ENCODE results near the gene AHRR. TPM values are rescaled to one million over a fixed set of nuclear protein-coding genes. Genes with fewer than 3 reads are reported as not detected.

Gene AHRR
- total and polyA plus RNA-seq, 12 donors: 0.07 to 1.2 (median 0.33) TPM; not detected in 2

DNA sequence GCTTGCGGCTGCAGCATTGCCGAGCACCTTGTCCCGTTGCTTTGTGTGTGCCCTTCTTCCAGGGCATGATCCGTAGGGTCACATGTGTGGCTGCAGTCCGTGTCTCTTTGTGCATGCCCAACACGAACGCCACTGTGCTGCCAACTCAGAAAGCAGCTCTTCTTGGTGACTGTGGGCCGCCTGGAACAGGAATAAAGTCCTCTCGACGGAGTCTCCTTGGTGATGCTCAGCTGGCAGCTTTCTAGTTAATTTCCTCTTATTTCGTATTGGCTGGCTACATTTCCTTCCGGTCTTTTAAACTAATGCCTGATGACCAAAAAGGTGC is 127.2 kb downstream of the AHRR start:
- Histone ChIP-seq H3K36me3 (peaks cover 0 to 81% (median 61%) of the 10 kb centered on the region in 9 donors), H3K27me3 (no peaks in the 10 kb centered on the region), H3K4me1 (peaks cover 3 to 35% (median 8%) of the 10 kb centered on the region in 9 donors), H3K4me3 (no peak overlapping the region), H3K27ac (peak overlapping the region in 1 of 10 donors; percentile 62), H3K9me3 (peaks cover 0 to 23% (median 16%) of the 10 kb centered on the region in 11 donors)
- TF ChIP-seq, protein P1, sequence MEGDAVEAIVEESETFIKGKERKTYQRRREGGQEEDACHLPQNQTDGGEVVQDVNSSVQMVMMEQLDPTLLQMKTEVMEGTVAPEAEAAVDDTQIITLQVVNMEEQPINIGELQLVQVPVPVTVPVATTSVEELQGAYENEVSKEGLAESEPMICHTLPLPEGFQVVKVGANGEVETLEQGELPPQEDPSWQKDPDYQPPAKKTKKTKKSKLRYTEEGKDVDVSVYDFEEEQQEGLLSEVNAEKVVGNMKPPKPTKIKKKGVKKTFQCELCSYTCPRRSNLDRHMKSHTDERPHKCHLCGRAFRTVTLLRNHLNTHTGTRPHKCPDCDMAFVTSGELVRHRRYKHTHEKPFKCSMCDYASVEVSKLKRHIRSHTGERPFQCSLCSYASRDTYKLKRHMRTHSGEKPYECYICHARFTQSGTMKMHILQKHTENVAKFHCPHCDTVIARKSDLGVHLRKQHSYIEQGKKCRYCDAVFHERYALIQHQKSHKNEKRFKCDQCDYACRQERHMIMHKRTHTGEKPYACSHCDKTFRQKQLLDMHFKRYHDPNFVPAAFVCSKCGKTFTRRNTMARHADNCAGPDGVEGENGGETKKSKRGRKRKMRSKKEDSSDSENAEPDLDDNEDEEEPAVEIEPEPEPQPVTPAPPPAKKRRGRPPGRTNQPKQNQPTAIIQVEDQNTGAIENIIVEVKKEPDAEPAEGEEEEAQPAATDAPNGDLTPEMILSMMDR (IDR thresholded peaks at IDR 0.05): no peak
- ATAC-seq: no peak
- intact Hi-C loops (cut with DNase I): loop anchor here in 2 of 10 donors (10.0 kb wide), 2 partner anchors 166 to 456 kb away; partner anchors contain the start of gene CEP72 (in 1 of the 2)
- 86 to 90% methylated on average over 12 of the region's 12 CpGs for WGBS, 2 donors
- DNase-seq: no peak

- intact Hi-C loops (cut with DNase I): loop anchor here in 2 of 10 donors (10.0 kb wide), 2 partner anchors 166 to 456 kb away; partner anchors contain the start of gene CEP72 (in 1 of the 2)
Observed at GRCh38 chr5:449151-449550, 127.6 kb downstream of the AHRR start.

GRCh38 chr5:451587-452458 is 130.3 kb downstream of the AHRR start:
- Histone ChIP-seq H3K4me1 (peaks cover 0 to 23% (median 0%) of the 10 kb centered on the region in 9 donors), H3K27ac (no peak overlapping the region), H3K9me3 (peaks cover 0 to 23% (median 16%) of the 10 kb centered on the region in 11 donors), H3K4me3 (no peak overlapping the region), H3K36me3 (peaks cover 0 to 100% (median 69%) of the 10 kb centered on the region in 9 donors), H3K27me3 (no peaks in the 10 kb centered on the region)
- TF ChIP-seq, protein P1 (IDR thresholded peaks at IDR 0.05): no peak
- no peak for ATAC-seq
- WGBS, 2 donors: 78% methylated on average over 5 of the region's 5 CpGs
- no peak for DNase-seq
- intact Hi-C loops (cut with DNase I): no loop called here

More at GRCh38 chr5:449151-449550, 127.6 kb downstream of the AHRR start:
- Histone ChIP-seq H3K27ac (no peak overlapping the region), H3K4me3 (no peak overlapping the region), H3K9me3 (peaks cover 0 to 23% (median 16%) of the 10 kb centered on the region in 11 donors), H3K36me3 (peaks cover 0 to 86% (median 65%) of the 10 kb centered on the region in 9 donors), H3K4me1 (peaks cover 0 to 31% (median 4%) of the 10 kb centered on the region in 9 donors), H3K27me3 (no peaks in the 10 kb centered on the region)
- no peak for ATAC-seq
- DNase-seq: no peak
- 95 to 97% methylated on average over 5 of the region's 5 CpGs for WGBS, 2 donors
- TF ChIP-seq, protein P1 (IDR thresholded peaks at IDR 0.05): no peak

DNA sequence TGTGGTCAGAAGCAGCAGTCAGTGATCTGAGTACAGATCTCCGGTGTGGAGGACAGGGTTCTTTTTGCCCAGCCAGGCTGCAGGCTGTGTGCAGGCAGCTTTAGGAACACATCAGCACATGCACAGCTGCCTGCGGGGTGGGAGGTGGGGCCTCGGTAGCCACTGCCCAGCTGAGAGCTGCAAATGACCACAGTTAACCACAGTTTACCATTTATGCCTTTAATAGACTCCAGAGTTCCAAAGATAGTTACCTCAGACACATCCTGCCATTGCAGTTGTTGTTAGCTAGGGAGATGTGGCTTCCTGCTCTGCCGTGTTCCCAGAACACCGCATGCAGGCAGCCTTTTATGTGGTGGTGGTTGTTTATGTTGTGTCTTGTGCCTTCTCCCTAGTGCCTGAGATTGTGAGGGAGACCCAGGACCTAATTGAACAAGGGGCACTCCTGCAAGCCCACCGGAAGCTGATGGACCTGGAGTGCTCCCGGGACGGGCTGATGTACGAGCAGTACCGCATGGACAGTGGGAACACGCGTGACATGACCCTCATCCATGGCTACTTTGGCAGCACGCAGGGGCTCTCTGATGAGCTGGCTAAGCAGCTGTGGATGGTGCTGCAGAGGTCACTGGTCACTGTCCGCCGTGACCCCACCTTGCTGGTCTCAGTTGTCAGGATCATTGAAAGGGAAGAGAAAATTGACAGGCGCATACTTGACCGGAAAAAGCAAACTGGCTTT is 131.6 kb downstream of the AHRR start:
- no peak overlapping the region for H3K4me3 ChIP-seq
- DNase-seq: peak in 1 of 2 donors; percentile 2
- H3K4me1 ChIP-seq: peaks cover 0 to 11% (median 0%) of the 10 kb centered on the region in 9 donors
- H3K36me3 ChIP-seq: peaks cover 0 to 100% (median 70%) of the 10 kb centered on the region in 9 donors
- TF ChIP-seq, protein P1 (IDR thresholded peaks at IDR 0.05): no peak
- no peak overlapping the region for H3K27ac ChIP-seq
- intact Hi-C loops (cut with DNase I): no loop called here
- peaks cover 0 to 23% (median 16%) of the 10 kb centered on the region in 11 donors for H3K9me3 ChIP-seq
- 97% methylated on average over 17 of the region's 17 CpGs for WGBS, 2 donors
- no peaks in the 10 kb centered on the region for H3K27me3 ChIP-seq
- ATAC-seq: no peak

Data from heart right ventricle (tissue), 16 donors.